K562 (cell line): ENCODE results near the gene MRPL57. TPM values are rescaled to one million over a fixed set of nuclear protein-coding genes. Genes with fewer than 3 reads are reported as not detected.

Source experiments
- ATAC-seq: fragments of 200-7000 bp; cut with Tn5 transposase; 3 replicates; pipeline ENCODE4 v1.9.1; 2020; ENCODE audit warnings: moderate library complexity
- BruUV-seq: library from RNA; stranded (reverse); fragments of 400-500 nt; replicated peaks from 2 replicates; lab custom pipeline; 2021; lab: Mats Ljungman, UMichigan
- CTCF ChIA-PET: fragments of 300-600 bp; formaldehyde crosslinking; extraction: SDS; loops from one replicate; lab custom pipeline; 2021; ENCODE audit warnings: low intra/inter-chr PET ratio; lab: Yijun Ruan, JAX
- POLR2A ChIA-PET: fragments of 300-600, 350-650 bp; sonication (Branson Sonifier 250); formaldehyde crosslinking; extraction: SDS; loops from one replicate; lab custom pipeline; 2021; ENCODE audit warnings: antibody characterized with exemption, inconsistent platforms; lab: Yijun Ruan, JAX
- DNase-seq, 4 experiments: peaks; one replicate each; pipeline versions ENCODE4 v3.0.0 to v3.0.0-alpha.2; 2011 to 2018; ENCODE audit warnings: low spot score in 3 of 4, mixed read lengths in 3 of 4; ENCODE audit errors: extremely low read depth in 1 of 4
- FAIRE-seq: peaks from 2 replicates; lab custom pipeline; 2011; peaks lifted over from hg19 to GRCh38; lab: Jason Lieb, UNC
- H2AFZ ChIP-seq: 2 replicates; pipeline ENCODE4 v1.6.0; 2011; ENCODE audit warnings: low read depth, low read length, control low read depth, inconsistent platforms
- H3K27ac ChIP-seq: fragments of 200-600 bp; 3 replicates; pipeline ENCODE4 v1.8.0; 2011; ENCODE audit warnings: low read depth, mild to moderate bottlenecking, control low read depth, inconsistent platforms, low read length, moderate library complexity, mixed read lengths; ENCODE audit errors: extremely low read depth
- H3K27me3 ChIP-seq, 2 experiments: fragments of 300-600 bp in 1 of 2; 2 replicates in 1 of 2; 3 replicates in 1 of 2; pipeline versions ENCODE4 v1.6.0 to v1.8.0; 2011; ENCODE audit warnings: inconsistent platforms in 2 of 2, low read length in 2 of 2, mild to moderate bottlenecking in 1 of 2, mixed read lengths in 1 of 2, moderate library complexity in 1 of 2; ENCODE audit not compliant: control insufficient read depth in 2 of 2, insufficient read depth in 2 of 2
- H3K36me3 ChIP-seq: fragments of 300-600 bp; 3 replicates; pipeline ENCODE4 v1.8.0; 2011; ENCODE audit warnings: mild to moderate bottlenecking, low read length, inconsistent platforms; ENCODE audit not compliant: control insufficient read depth, insufficient read depth
- H3K4me1 ChIP-seq, 2 experiments: fragments of 200-600 bp in 1 of 2; replicated peaks in 1 of 2; 2 replicates in 1 of 2; 3 replicates in 1 of 2; pipeline versions ENCODE4 v1.5.1 to v1.8.0; 2011; ENCODE audit warnings: inconsistent platforms in 2 of 2, low read length in 2 of 2, mild to moderate bottlenecking in 1 of 2, mixed read lengths in 1 of 2, moderate library complexity in 1 of 2; ENCODE audit not compliant: control insufficient read depth in 2 of 2, insufficient read depth in 2 of 2
- H3K4me2 ChIP-seq: 2 replicates; pipeline ENCODE4 v1.6.1; 2011; ENCODE audit warnings: low read length, control low read depth, inconsistent platforms, mixed read lengths; ENCODE audit not compliant: insufficient read depth
- H3K4me3 ChIP-seq: fragments of 200-600 bp; sonication (generic), shearing (Covaris generic); 2 replicates; pipeline ENCODE4 v1.5.1; 2016; ENCODE audit warnings: control low read depth, inconsistent platforms
- H3K79me2 ChIP-seq: fragments of 200-600 bp; 3 replicates; pipeline ENCODE4 v1.8.0; 2011; ENCODE audit warnings: low read length, inconsistent platforms; ENCODE audit not compliant: control insufficient read depth, insufficient read depth
- H3K9ac ChIP-seq, 2 experiments: 2 replicates each; pipeline versions ENCODE4 v1.6.0 to v1.6.1; 2011; ENCODE audit warnings: low read depth in 2 of 2, low read length in 2 of 2, control low read depth in 1 of 2, inconsistent platforms in 1 of 2, mild to moderate bottlenecking in 1 of 2, mixed read lengths in 1 of 2; ENCODE audit not compliant: insufficient read depth in 1 of 2
- H3K9me1 ChIP-seq: one replicate; pipeline ENCODE4 v1.6.0; 2011; ENCODE audit warnings: inconsistent platforms, mild to moderate bottlenecking, low read length, moderate library complexity; ENCODE audit not compliant: control insufficient read depth, insufficient read depth
- H3K9me3 ChIP-seq: replicated peaks from 2 replicates; pipeline ENCODE4 v1.5.1; 2011; ENCODE audit warnings: low read depth, low read length, inconsistent platforms; ENCODE audit not compliant: control insufficient read depth, insufficient read depth
- H4K20me1 ChIP-seq: replicated peaks from 2 replicates; pipeline ENCODE4 v1.6.1; 2011; ENCODE audit warnings: low read length, inconsistent platforms, mixed read lengths; ENCODE audit not compliant: control insufficient read depth, insufficient read depth
- HLTF ChIP-seq: fragments of 450-650 bp; IDR thresholded peaks from 2 replicates; pipeline ENCODE4 v1.6.1; 2016
- HNRNPL ChIP-seq: fragments of 200-400 bp; formaldehyde crosslinking; IDR thresholded peaks from 2 replicates; pipeline ENCODE4 v1.6.1; 2017; ENCODE audit warnings: low read depth, mild to moderate bottlenecking, low read length
- MEF2A ChIP-seq: IDR thresholded peaks from 2 replicates; pipeline ENCODE4 v1.6.1; 2011; ENCODE audit warnings: low read depth, mild to moderate bottlenecking, low read length, moderate library complexity; ENCODE audit not compliant: control insufficient read depth
- NFE2 ChIP-seq: IDR thresholded peaks from 2 replicates; pipeline ENCODE4 v1.6.1; 2014; ENCODE audit warnings: antibody characterized with exemption, low read depth
- SNRNP70 ChIP-seq: fragments of 200-400 bp; formaldehyde crosslinking; optimal IDR thresholded peaks from 2 replicates; pipeline ENCODE3; 2017; ENCODE audit warnings: low read depth, low read length
- ZC3H8 ChIP-seq: fragments of 450-650 bp; IDR thresholded peaks from 2 replicates; pipeline ENCODE4 v1.6.1; 2017
- WGBS: fragments of 100-300 bp; shearing (Covaris generic); methylation state at CpG from one replicate; pipeline ENCODE4 v1.1.6; 2016; ENCODE audit warnings: low coverage, mixed read lengths; ENCODE audit not compliant: insufficient coverage; ENCODE audit errors: missing lambda C conversion rate; 5-methylcytosine and 5-hydroxymethylcytosine counted together
- in situ Hi-C: fragments of 300-500 bp; cut with MboI; formaldehyde crosslinking; loops from 4 replicates; pipeline ENCODE4 v1.15.0; 2018; ENCODE audit warnings: inconsistent platforms, mixed read lengths
- intact Hi-C: fragments of 100-400 bp; cut with micrococcal nuclease; formaldehyde crosslinking; loops from 2 replicates; pipeline ENCODE4 v1.14.2; 2022
- polyA plus RNA-seq, 8 experiments: library from polyadenylated mRNA; depleted of rRNA in 4 of 8; stranded (reverse) in 5 of 8; unstranded in 3 of 8; fragments of >200 nt; fragmentation: Nextera tagmentation in 2 of 8; fragmentation: Illumina TruSeq in 1 of 8; extraction: Ambion mirVana in 2 of 8; extraction: Trizol in 1 of 8; gene quantifications; 2 replicates each; pipeline versions ENCODE4 v1.2.1 to v1.2.3, GENCODE V29; 2011 to 2014; ENCODE audit warnings: inconsistent platforms in 1 of 8, missing spikeins in 1 of 8
- total RNA-seq, 7 experiments: library from RNA; depleted of rRNA in 6 of 7; stranded (reverse); fragments of >200 nt in 6 of 7; fragmentation: Illumina TruSeq in 2 of 7; extraction: Trizol in 2 of 7; gene quantifications; 2 replicates each; pipeline versions ENCODE4 v1.2.1 to v1.2.3, GENCODE V29; 2011 to 2021; ENCODE audit warnings: low replicate concordance in 1 of 7

Gene MRPL57
- total and polyA plus RNA-seq, 9 of the 15 experiments (the other 6 are each of a cell fraction or from before 2014, with no cell fraction given) = 6.5 to 40.4 (median 15.7) TPM

DNA sequence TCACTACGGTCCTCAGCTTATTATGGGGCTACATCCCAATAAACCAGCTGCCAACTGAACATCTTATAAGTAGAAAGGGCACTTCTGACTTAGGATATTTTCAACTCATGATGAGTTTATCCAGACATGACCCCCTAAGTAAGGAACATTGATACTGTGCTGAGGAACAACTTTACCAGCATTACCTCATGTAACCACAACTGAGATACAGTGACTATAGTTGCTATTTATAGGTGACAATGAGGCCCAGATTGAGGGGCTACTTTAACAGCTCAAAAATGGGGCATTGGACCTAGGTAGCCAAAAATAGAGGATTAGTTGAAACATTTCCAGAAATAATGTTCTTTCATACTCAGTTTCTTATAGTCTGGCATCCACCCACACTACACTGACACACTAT, 26.9 kb upstream of the MRPL57 start:
- peaks cover 35% of the 10 kb centered on the region; the same call in 2 of the 3 replicates for H3K36me3 ChIP-seq
- no peak for DNase-seq
- no peak overlapping the region for H3K9ac ChIP-seq
- no peak overlapping the region for H2AFZ ChIP-seq
- 0 out of 2 replicates have a peak, but pooled peaks have one; percentile 16 for TF ChIP-seq MEF2A
- TF ChIP-seq ZC3H8 = no peak
- TF ChIP-seq HNRNPL = no peak
- no peak for TF ChIP-seq SNRNP70
- CTCF ChIA-PET = no interaction called here
- intact Hi-C loops = no loop called here
- 50% methylated on average over 1 of the region's 1 CpG for WGBS
- H4K20me1 ChIP-seq = 0 out of 2 replicates have a peak, but pooled peaks cover 6% of the 10 kb centered on the region
- no peak overlapping the region for H3K4me3 ChIP-seq
- in situ Hi-C loops = no loop called here
- POLR2A ChIA-PET = interaction anchor here (0.6 kb wide), 1 partner anchor 208 kb away, joined by 3 read pairs; no protein-coding TSS in a partner anchor
- BruUV-seq = no TSS peak
- H3K9me3 ChIP-seq = no peaks in the 10 kb centered on the region
- H3K27me3 ChIP-seq = no peaks in the 10 kb centered on the region
- no peak overlapping the region for H3K27ac ChIP-seq
- no peaks in the 10 kb centered on the region for H3K9me1 ChIP-seq
- peaks cover 7% of the 10 kb centered on the region; the same call in 1 of the 3 replicates for H3K79me2 ChIP-seq
- H3K4me2 ChIP-seq = no peak overlapping the region
- peak; percentile 24; the same call in 1 of the 3 replicates for ATAC-seq
- H3K4me1 ChIP-seq = no peaks in the 10 kb centered on the region
- no peak for FAIRE-seq

DNA sequence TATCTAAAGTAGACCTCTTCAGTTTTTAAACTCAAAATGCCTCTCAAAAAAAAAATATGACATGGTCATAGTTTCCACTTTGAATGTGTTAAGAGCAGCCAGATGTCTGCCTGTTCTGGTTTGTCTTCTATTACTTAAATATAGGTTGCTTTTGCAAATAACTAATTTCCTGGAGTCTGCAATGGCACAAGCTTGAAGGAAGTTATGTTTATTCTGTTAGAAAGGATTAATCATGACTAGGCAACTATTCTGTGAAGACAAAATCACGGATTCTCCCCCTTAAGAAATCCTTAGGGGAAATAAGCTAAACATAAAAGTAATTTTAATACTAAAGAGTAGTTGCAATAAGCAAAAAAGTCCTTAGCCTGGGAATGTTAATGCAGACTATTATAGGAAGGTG, 26.4 kb upstream of the MRPL57 start:
- in situ Hi-C loops = no loop called here

More for the DNA sequence above, 26.4 kb upstream of the MRPL57 start:
- Histone ChIP-seq H3K36me3 (peaks cover 38% of the 10 kb centered on the region; the same call in 2 of the 3 replicates), H3K4me3 (no peak overlapping the region), H3K4me2 (no peak overlapping the region), H3K79me2 (peaks cover 4% of the 10 kb centered on the region; the same call in 1 of the 3 replicates), H3K9me1 (no peaks in the 10 kb centered on the region), H3K27ac (no peak overlapping the region), H3K27me3 (no peaks in the 10 kb centered on the region), H2AFZ (no peak overlapping the region), H4K20me1 (0 out of 2 replicates have a peak, but pooled peaks cover 6% of the 10 kb centered on the region), H3K9ac (no peak overlapping the region), H3K9me3 (no peaks in the 10 kb centered on the region), H3K4me1 (no peaks in the 10 kb centered on the region)
- POLR2A ChIA-PET = no interaction called here
- TF ChIP-seq NFE2 = 0 out of 2 replicates have a peak, but pooled peaks have one; percentile 5
- no peak for TF ChIP-seq HLTF
- no TSS peak for BruUV-seq
- FAIRE-seq (no peak), ATAC-seq (no peak), DNase-seq (no peak)
- intact Hi-C loops = no loop called here
- 55% methylated on average over 1 of the region's 1 CpG for WGBS
- CTCF ChIA-PET = no interaction called here
